Fibroblast of lung (primary cell): ENCODE results near the gene ANKRD6.

Experiments
- EZH2 ChIP-seq: IDR thresholded peaks from 2 replicates; pipeline ENCODE4 v1.5.1; 2012; ENCODE audit warnings: low read length, control low read depth, mild to moderate bottlenecking; ENCODE audit errors: missing control alignments
- TF ChIP-seq, protein P1 (sequence below), 2 donors: IDR thresholded peaks in 1 of 2; conservative IDR thresholded peaks in 1 of 2; 1 replicate in 1 of 2; 2 replicates in 1 of 2; pipeline ENCODE4 v1.5.1; 2011 to 2012; ENCODE audit warnings: low read length in 2 of 2, control low read depth in 1 of 2, inconsistent platforms in 1 of 2, low read depth in 1 of 2, mild to moderate bottlenecking in 1 of 2

DNA sequence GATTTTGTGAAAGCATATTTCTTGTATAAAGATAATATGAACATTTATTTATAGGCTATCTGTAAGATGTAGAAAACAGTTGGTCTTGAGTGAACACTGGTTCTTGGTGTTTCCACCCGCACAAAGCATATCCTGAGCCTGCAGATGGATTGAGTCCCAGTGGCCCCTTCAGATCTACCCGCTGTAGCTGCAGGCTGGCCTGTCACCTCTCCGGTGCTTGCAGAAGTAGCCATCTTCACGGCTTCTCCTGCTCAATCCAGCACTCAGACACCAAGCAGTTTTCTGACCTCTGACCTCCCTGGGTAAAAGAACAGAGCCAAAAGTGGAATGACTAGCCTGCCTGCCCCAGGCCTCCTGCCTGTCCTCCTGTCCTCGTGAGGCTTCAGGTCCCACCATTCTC is 182.9 kb downstream of the ANKRD6 start:
- TF ChIP-seq, protein P1, sequence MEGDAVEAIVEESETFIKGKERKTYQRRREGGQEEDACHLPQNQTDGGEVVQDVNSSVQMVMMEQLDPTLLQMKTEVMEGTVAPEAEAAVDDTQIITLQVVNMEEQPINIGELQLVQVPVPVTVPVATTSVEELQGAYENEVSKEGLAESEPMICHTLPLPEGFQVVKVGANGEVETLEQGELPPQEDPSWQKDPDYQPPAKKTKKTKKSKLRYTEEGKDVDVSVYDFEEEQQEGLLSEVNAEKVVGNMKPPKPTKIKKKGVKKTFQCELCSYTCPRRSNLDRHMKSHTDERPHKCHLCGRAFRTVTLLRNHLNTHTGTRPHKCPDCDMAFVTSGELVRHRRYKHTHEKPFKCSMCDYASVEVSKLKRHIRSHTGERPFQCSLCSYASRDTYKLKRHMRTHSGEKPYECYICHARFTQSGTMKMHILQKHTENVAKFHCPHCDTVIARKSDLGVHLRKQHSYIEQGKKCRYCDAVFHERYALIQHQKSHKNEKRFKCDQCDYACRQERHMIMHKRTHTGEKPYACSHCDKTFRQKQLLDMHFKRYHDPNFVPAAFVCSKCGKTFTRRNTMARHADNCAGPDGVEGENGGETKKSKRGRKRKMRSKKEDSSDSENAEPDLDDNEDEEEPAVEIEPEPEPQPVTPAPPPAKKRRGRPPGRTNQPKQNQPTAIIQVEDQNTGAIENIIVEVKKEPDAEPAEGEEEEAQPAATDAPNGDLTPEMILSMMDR (conservative IDR thresholded peaks at IDR 0.05 in 1 of 2, IDR thresholded peaks at IDR 0.05 in 1 of 2; ENCODE audit: low read depth in 1 of 2, low read length in 2 of 2): no peak
- no peak for TF ChIP-seq EZH2
